Testis (tissue), 2 donors: ENCODE data around the gene CDKL4.

Source experiments
- CTCF ChIP-seq, 3 experiments: fragments of 450-650 bp in 2 of 3; fragments of 200-600 bp in 1 of 3; sonication (generic) in 1 of 3; IDR thresholded peaks; one replicate each; pipeline ENCODE4 v1.5.1; 2016 to 2019; ENCODE audit warnings: antibody characterized with exemption in 3 of 3, mild to moderate bottlenecking in 2 of 3, moderate library complexity in 1 of 3
- POLR2A ChIP-seq: fragments of 450-650 bp; IDR thresholded peaks from one replicate; pipeline ENCODE4 v1.6.1; 2017; ENCODE audit warnings: antibody characterized with exemption, mild to moderate bottlenecking, moderate library complexity

- TF ChIP-seq CTCF (IDR thresholded peaks at IDR 0.05) (no peak), POLR2A (no peak)
Observed at GRCh38 chr2:39194686-39195085, 49.1 kb downstream of the CDKL4 start.
